ENCODE measurements around the gene ZNF280B. TPM values are rescaled to one million over a fixed set of nuclear protein-coding genes. Genes with fewer than 3 reads are reported as not detected.
"Not testable (repeated sequence)": the region's sequence is repeated elsewhere in the genome, so short reads cannot be mapped to it uniquely, and the experiment has no call there.

The ZNF280B gene
- polyA plus RNA-seq, 4 donors, result 3.9 to 5.4 (median 4.6) TPM

- not testable (repeated sequence) for DNase-seq (ENCODE audit: low read depth in 4 of 4, low spot score in 2 of 4)
Observed at GRCh38 chr22:22441626-22442025, 66.9 kb downstream of the ZNF280B start.

- DNase-seq (ENCODE audit: low read depth in 4 of 4, low spot score in 2 of 4), result no peak
Observed at GRCh38 chr22:22440188-22440587, 68.4 kb downstream of the ZNF280B start.

Other genes starting within 250 kb of the ZNF280B start
- not detected for gene ZNF280A, start 11.5 kb upstream of the ZNF280B start, polyA plus RNA-seq (ENCODE audit: insufficient read length in 4 of 4)
- gene PRAME, start 50.5 kb upstream of the ZNF280B start, polyA plus RNA-seq (ENCODE audit: insufficient read length in 4 of 4), result 1 to 10 TPM; 1.1 to 1.8 (median 1.2) TPM
- under 1 TPM in 2 of 4 donors, not detected in 2; 0.29 to 0.46 TPM for gene GGTLC2, start 135.9 kb upstream of the ZNF280B start, polyA plus RNA-seq (ENCODE audit: insufficient read length in 4 of 4)

All from left renal cortex interstitium (tissue), 4 donors.